Neural cell (in vitro differentiated cells): ENCODE measurements around the gene BFSP2. TPM values are rescaled to one million over a fixed set of nuclear protein-coding genes. Genes with fewer than 3 reads are reported as not detected.
"Not testable (repeated sequence)": the region's sequence is repeated elsewhere in the genome, so short reads cannot be mapped to it uniquely, and the experiment has no call there.

ENCODE experiments used
- H2AFZ ChIP-seq: fragments of 200-600, 300-800 bp; sonication (generic), shearing (Covaris generic); 2 replicates; pipeline ENCODE4 v1.6.0; 2014; ENCODE audit warnings: low read depth, mild to moderate bottlenecking, antibody characterized with exemption, low read length, moderate library complexity
- H3F3A ChIP-seq: fragments of 200-600 bp; shearing (Covaris generic); 2 replicates; pipeline ENCODE4 v1.6.1; 2016; ENCODE audit warnings: mild to moderate bottlenecking, moderate library complexity, mixed read lengths, antibody characterized with exemption, low read length; ENCODE audit not compliant: insufficient read depth, poor library complexity, severe bottlenecking
- H3K27ac ChIP-seq: fragments of 200-600, 300-800 bp; sonication (generic), shearing (Covaris generic); 2 replicates; pipeline ENCODE4 v1.5.1; 2014; ENCODE audit warnings: mild to moderate bottlenecking, low read length, moderate library complexity
- H3K27me3 ChIP-seq: fragments of 300-800, 200-600 bp; sonication (generic), shearing (Covaris generic); 2 replicates; pipeline ENCODE4 v1.6.0; 2014; ENCODE audit warnings: mild to moderate bottlenecking, low read depth, low read length, moderate library complexity; ENCODE audit not compliant: insufficient read depth
- H3K36me3 ChIP-seq: fragments of 300-800, 200-600 bp; sonication (generic), shearing (Covaris generic); 2 replicates; pipeline ENCODE4 v1.5.1; 2014; ENCODE audit warnings: mild to moderate bottlenecking, antibody characterized with exemption, low read length, moderate library complexity; ENCODE audit not compliant: insufficient read depth
- H3K4me2 ChIP-seq: fragments of 300-800, 200-600 bp; sonication (generic), shearing (Covaris generic); 2 replicates; pipeline ENCODE4 v1.6.0; 2014; ENCODE audit warnings: mild to moderate bottlenecking, low read length
- H3K4me3 ChIP-seq: fragments of 300-800, 200-600 bp; sonication (generic), shearing (Covaris generic); 2 replicates; pipeline ENCODE4 v1.5.1; 2014; ENCODE audit warnings: mild to moderate bottlenecking, low read length, moderate library complexity
- H3K79me2 ChIP-seq: fragments of 200-600 bp; shearing (Covaris generic); replicated peaks from 2 replicates; pipeline ENCODE4 v1.6.0; 2014; ENCODE audit warnings: mild to moderate bottlenecking, low read length, moderate library complexity; ENCODE audit not compliant: insufficient read depth
- H3K9ac ChIP-seq: fragments of 300-800, 200-600 bp; sonication (generic), shearing (Covaris generic); 2 replicates; pipeline ENCODE4 v1.6.1; 2016; ENCODE audit warnings: mild to moderate bottlenecking, low read length, mixed read lengths
- H3K9me2 ChIP-seq: fragments of 200-600 bp; shearing (Covaris generic); 2 replicates; pipeline ENCODE4 v1.6.1; 2016; ENCODE audit warnings: mild to moderate bottlenecking, low read length, mixed read lengths; ENCODE audit not compliant: insufficient read depth
- H3K9me3 ChIP-seq: fragments of 200-600, 300-800 bp; sonication (generic), shearing (Covaris generic); 2 replicates; pipeline ENCODE4 v1.6.1; 2016; ENCODE audit warnings: mild to moderate bottlenecking, mixed run types, low read length, moderate library complexity, mixed read lengths
- H4K20me1 ChIP-seq: fragments of 200-600 bp; shearing (Covaris generic); 2 replicates; pipeline ENCODE4 v1.6.1; 2016; ENCODE audit warnings: mild to moderate bottlenecking, mixed run types; ENCODE audit not compliant: insufficient read depth
- polyA plus RNA-seq: library from polyadenylated mRNA; depleted of rRNA; stranded (reverse); fragments of >200 nt; gene quantifications from 2 replicates; pipeline ENCODE4 v1.2.3, GENCODE V29; 2014

BFSP2 gene
- polyA plus RNA-seq, 1 donor from 2014 or later = not detected

- H3K27ac ChIP-seq, H3K36me3 ChIP-seq, H3K4me2 ChIP-seq, H4K20me1 ChIP-seq, H3K9ac ChIP-seq, H3K9me3 ChIP-seq, H3K79me2 ChIP-seq, H3K4me3 ChIP-seq, H3F3A ChIP-seq, H2AFZ ChIP-seq, H3K9me2 ChIP-seq, H3K27me3 ChIP-seq: not testable (repeated sequence)
Measured at GRCh38 chr3:133523758-133524157, 123.9 kb downstream of the BFSP2 start.

Other genes with a start within 250 kb of the BFSP2 start
- 77.1 and 89.3 TPM in 2 replicates for gene CDV3, start 173.6 kb downstream of the BFSP2 start, polyA plus RNA-seq